Loucy (cell line): Measurements from ENCODE around the gene CFAP100.

Experiments
- CTCF ChIP-seq: fragments of 200-600 bp; sonication (generic); conservative IDR thresholded peaks from 2 replicates; pipeline ENCODE4 v1.5.1; 2014; ENCODE audit warnings: mild to moderate bottlenecking, antibody characterized with exemption, low read length
- EZH2phosphoT487 ChIP-seq: fragments of 200-600 bp; IDR thresholded peaks from 2 replicates; pipeline ENCODE4 v1.6.1; 2018; ENCODE audit warnings: antibody characterized with exemption, mild to moderate bottlenecking, moderate library complexity, borderline replicate concordance

GRCh38 chr3:126478581-126479310 lies 84.0 kb downstream of the CFAP100 start:
- TF ChIP-seq CTCF (no peak), EZH2phosphoT487 (no peak)
